ENCODE measurements around the gene POU2F1.

GRCh38 chr1:167360120-167360519 lies 139.4 kb downstream of the POU2F1 start:
- TF ChIP-seq, protein P1, sequence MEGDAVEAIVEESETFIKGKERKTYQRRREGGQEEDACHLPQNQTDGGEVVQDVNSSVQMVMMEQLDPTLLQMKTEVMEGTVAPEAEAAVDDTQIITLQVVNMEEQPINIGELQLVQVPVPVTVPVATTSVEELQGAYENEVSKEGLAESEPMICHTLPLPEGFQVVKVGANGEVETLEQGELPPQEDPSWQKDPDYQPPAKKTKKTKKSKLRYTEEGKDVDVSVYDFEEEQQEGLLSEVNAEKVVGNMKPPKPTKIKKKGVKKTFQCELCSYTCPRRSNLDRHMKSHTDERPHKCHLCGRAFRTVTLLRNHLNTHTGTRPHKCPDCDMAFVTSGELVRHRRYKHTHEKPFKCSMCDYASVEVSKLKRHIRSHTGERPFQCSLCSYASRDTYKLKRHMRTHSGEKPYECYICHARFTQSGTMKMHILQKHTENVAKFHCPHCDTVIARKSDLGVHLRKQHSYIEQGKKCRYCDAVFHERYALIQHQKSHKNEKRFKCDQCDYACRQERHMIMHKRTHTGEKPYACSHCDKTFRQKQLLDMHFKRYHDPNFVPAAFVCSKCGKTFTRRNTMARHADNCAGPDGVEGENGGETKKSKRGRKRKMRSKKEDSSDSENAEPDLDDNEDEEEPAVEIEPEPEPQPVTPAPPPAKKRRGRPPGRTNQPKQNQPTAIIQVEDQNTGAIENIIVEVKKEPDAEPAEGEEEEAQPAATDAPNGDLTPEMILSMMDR (conservative IDR thresholded peaks at IDR 0.05; ENCODE audit: low read length), result no peak
- no peak for TF ChIP-seq EZH2phosphoT487 (IDR thresholded peaks at IDR 0.05; ENCODE audit: borderline replicate concordance, low read depth, low read length)
